Activated CD8-positive, alpha-beta memory T cell treated with anti-CD3 and anti-CD28 coated beads, Interleukin-2, amount 50 U/mL, for 1 hour (primary cell): ENCODE data around the gene RPS19BP1.
A peak's percentile ranks its signal among the peaks of the same experiment; 100 is the strongest.
"Not testable (repeated sequence)": the region's sequence is repeated elsewhere in the genome, so short reads cannot be mapped to it uniquely, and the experiment has no call there.

Experiments
- DNase-seq: peaks from one replicate; pipeline ENCODE4 v3.0.0-alpha.2; 2020; ENCODE audit errors: extremely low read depth

Gene RPS19BP1

DNA sequence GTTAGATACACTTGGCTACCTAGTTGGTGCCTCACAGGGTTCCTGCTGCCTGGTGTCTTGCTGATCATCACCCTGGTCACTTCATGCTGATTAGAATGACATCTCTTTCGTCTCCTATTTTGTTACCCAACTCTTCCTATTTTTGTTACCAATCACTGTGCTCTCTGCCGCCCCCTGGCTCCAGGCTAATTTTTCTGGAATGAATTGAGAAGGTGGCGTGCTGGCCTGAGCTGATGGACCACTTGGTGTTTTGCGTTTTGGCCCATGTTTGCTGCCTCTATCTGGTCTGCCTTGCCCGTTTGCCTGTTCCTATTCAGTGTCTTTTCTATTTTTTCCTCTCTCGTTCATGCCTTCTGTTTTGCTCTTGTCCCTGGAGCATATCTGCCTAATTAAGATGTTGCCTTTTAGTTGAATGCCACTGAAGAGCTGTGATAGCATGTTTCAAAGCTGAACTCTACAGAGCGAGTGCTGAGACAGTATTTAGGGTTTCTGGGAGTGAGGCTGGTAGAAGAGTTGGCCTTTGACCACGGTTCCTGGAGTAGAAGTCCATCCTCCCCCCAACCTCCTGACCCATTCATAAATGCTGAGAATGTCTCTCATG, 18.1 kb downstream of the RPS19BP1 start:
- DNase-seq = no peak

DNA sequence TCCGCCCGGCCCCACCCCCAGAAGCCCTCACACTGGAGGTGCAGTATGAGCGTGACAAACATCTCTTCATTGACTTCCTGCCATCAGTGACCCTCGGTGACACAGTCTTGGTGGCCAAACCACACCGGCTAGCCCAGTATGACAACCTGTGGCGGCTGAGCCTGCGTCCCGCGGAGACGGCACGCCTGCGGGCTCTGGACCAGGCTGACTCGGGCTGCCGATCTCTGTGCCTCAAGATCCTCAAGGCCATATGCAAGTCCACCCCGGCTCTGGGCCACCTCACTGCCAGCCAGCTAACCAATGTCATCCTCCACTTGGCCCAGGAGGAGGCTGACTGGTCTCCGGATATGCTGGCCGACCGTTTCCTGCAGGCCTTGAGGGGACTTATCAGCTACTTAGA, 18.8 kb downstream of the RPS19BP1 start:
- DNase-seq = no peak

DNA sequence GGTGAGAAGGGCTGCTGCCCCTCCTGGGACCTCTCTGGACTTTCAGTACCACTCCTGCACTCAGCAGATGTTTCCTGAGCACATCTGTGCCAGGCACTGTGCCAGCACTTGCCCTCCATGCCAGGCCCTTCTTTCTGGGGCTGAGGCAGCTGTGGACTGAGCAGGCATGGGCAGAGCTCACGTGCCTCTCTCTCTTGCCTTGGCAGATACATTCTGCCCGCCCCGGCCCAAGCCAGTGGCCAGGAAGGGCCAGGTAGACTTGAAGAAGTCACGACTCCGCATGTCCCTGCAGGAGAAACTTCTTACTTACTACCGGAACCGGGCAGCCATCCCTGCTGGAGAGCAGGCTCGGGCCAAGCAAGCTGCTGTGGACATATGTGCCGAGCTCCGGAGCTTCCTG, 20.5 kb downstream of the RPS19BP1 start:
- DNase-seq = no peak

DNA sequence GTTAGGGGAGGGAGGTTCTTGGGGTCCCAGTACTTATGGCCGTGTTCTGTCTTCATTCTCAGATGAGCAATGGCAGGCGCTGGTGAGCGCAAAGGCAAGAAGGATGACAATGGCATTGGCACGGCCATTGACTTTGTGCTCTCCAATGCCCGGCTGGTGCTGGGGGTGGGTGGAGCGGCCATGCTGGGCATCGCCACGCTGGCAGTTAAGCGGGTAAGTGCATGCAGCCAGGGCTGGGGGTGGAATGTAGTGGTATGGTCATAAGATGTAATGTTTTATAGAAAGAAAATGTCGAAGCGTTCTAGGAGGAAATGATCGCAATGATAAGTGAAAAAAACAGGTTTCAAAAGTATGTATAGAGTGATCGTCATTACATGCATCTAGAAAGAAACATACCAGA, 21.3 kb downstream of the RPS19BP1 start:
- DNase-seq = no peak

DNA sequence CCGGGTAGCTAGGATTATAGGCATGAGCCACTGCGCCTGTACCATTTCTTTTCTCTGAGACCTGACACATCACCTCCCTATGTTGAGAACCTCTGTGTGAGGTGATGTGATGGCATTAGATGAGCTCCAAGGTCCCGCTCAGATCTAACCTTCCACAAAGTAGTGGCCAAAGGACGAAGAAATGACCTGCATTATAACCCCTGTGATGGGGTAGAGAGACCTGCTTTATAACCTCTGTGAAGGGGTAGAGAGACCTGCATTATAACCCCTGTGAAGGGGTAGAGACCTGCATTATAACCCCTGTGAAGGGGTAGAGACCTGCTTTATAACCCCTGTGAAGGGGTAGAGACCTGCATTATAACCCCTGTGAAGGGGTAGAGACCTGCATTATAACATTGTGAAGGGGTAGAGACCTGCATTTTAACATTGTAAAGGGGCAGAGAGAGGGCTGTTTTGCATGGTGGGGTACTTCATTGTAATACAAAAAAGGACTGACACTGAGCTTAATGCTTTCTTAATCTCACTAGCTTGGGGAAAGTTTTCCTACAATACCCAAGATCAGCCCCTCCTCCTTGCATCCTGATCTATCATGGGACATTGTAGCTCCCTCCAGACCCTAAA, 21.9 kb downstream of the RPS19BP1 start:
- no peak for DNase-seq

DNA sequence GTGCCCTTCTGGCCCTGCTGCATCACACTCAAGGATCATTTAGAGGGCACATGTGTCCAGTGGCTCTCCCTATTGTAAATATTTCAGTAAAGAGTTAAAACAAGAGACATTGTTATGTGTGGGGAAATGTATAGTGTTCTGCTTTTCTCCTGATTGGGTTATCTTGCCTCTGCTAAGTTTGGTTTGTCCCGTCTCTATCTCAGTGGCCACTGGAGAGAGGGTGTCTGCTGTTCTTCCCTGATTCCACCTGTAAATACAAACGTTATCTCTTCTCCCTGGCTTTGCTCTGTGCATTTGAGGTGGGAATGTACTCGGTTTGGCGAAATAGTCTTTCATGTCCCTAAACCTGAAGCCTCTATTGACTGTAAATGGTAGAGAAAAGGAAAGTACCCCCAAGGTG, 24.2 kb downstream of the RPS19BP1 start:
- no peak for DNase-seq

DNA sequence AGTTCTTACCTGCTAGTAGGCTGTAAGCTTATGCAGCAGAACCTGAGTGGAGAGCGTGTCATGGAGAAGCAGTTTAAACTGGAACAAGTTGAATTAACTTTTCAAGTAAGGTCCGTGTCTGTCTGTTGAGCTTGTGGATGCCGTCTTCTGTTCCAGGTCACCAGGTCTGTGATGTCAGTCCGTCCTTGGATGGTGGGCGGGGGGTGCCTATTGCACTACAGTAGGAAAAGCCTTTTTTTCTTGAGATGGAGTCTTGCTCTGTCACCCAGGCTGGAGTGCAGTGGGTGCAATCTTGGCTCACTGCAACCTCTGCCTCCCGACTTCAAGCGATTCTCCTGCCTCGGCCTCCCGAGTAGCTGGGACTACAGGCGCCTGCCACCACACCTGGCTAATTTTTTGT, 25.5 kb downstream of the RPS19BP1 start:
- DNase-seq = not testable (repeated sequence)

DNA sequence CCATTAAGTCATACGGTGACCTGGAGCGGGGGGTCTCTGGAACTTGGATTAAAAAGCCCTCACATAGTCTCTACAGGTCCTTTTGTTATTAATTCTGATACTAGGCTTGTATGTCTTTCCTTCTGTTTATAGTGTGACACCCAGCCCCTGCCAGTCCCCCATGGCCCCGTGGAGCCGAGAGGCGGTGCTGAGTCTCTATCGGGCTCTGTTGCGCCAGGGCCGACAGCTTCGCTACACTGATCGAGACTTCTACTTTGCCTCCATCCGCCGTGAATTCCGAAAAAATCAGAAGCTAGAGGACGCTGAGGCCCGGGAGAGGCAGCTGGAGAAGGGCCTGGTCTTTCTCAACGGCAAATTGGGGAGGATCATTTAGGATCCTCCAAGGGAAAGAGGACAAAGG, 28.5 kb downstream of the RPS19BP1 start:
- no peak for DNase-seq

DNA sequence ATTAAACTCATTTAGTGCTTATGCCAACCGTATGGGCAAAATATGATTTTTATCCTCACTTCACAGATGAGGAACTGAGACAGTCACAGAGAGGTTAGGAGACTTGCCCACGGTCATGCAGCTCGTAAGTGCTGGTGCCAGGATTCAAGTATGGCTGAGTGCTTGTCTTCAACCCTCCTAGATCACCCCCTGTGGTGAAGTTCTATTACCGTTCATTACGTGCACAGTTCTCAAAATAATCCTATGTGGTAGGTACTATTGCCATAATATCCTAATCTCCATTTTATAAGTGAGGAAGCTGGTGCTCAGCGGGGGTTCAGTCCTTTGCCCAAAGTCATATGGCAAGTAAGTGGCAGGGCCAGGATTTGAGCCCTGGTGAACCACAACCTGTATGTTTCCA, 28.9 kb downstream of the RPS19BP1 start:
- DNase-seq = no peak

DNA sequence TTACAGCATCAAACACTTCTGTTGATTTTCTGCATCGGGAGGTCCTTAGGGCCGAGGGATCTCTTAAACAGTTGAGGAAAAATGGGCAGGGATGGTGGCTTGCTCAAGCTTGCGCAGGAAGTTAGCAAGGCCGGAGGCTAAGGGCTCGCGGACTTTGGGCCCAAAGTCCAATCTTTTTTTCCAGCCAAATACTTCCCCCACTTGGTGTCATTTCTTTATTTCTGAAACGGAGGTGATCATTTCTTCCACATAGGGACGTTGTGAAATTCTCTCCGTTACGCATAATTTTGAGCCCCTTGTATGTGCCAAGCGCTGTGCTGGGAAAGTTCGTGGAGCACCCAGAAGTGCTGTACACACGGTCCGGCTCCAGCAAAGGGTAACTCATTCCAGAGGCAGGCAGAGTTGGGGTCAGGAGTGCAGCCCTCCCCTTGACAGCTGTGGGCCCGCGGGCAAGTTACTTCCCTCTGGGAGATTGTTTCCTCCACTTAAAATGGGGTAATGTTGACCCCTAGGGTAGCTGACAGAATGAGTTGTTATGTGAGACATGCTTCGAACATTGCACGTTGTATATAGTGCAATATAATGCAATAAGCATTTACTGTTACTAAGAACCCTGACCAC, 29.6 kb downstream of the RPS19BP1 start:
- no peak for DNase-seq

DNA sequence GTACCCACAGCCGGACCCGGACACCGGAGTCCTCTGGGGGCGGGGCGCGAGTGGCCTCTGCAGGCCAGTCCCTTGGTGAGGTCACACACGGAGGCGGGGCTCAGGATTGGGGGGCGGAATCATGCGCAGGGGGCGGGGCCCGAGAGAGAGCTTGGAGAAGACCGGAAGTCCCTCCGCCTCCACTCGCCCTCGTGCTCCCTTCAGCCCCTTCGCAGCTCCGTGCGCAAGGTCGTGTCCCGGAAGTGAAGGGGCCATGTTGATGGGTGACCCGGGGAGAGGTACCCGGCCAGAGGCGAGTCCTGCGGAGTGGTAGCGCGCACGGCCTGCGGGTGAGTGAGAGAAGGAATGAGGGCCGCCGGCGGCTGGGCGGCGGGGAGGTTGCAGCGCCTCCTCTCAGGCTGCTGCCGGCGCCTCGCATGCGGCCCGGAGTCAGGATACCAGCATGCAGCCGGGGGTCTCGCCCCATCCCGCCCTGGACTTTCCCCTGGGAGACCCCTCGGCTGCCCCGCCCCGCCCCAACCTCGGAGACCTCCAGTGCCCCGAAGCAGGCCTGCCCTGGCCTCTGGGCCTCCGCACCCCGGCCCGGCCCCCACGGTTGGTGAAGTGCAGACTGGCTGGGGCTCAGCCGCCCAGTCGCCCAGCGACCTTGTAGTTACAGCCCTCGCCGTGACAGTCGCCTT, 30.3 kb downstream of the RPS19BP1 start, which contains the start of gene MIEF1:
TSS of gene MIEF1 (plus strand) at position 182 of the 680 bp plus-strand sequence. CDS start 9,005 bp downstream, outside the sequence.
- peak; percentile 75 for DNase-seq

DNA sequence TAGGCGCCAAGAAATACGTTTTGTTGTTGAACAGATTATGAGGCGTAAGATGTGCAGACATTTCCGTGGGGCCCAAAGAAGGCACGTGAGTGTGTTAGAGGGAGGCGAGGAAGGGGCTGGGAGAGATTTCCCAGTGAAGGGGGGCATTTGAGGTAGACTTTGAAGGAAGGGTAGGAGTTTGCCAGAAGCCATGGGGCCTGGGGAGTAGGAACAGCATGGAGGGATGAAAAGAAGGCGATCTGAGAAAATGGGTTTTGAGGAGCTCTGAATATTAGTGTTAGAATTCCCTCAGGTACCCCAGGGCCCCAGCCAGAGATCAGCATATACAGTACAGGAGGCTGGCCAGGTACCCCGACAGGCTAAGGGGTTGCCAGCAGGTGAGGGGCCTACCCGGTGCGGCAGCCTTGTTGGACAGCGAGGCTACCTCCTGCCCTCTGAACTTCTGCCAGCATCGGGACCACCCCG, 30.9 kb downstream of the RPS19BP1 start:
- DNase-seq = no peak

DNA sequence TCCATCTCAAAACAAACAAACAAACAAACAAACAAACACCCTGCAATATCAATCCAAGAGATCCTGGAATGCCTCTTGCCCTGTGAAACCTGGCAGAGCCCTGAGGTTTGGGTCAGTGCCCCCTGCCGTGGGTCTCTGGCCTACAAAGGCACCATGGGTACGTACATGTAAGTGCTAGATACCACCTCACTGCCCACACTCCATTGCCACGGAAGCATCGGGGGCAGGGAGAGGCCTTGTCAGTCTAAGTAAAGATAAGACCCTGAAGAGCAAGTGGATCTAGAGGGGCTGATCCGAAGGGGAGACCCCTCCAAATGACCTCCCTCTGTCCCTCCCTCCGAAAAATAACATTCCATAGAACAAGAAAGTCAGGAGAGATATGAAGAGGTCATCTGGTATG, 32.4 kb downstream of the RPS19BP1 start:
- DNase-seq = no peak

DNA sequence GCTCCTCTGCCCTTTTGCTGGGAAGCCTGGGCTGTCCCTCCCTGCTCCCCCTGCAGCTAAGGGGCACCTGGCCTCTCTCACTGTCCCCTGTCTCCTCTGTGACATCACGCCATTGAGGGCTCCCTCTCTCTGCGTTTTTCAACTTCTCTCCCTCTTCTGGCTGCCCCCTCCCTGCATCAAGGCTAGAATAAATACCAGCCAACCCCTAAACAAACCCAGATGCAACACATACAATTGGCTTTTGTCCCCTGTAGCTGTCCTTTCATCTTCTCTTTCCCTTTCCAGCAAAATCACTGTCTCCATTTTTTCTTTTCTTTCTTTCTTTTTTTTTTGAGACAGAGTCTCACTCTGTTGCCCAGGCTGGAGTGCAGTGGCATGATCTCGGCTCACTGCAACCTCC, 33.7 kb downstream of the RPS19BP1 start:
- no peak for DNase-seq

DNA sequence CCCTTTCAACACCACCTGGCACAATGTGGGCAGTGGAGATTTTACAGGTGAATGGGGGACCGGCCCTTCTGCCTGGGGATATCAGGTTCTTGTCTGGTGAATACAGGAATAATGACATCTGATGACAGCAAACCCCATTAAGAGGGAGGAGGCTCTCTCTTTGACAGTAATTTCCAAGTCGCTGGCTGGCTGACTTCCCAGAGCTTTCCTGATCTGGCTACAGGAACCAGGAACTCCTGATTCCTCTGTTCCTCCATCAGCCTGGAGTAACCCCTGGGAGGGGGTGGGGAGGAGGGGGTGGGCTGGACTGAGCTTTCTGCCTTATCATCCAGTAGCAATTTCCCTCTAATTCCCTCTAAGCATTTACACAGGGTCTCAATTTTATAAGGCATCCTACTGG, 34.2 kb downstream of the RPS19BP1 start:
- DNase-seq = no peak

DNA sequence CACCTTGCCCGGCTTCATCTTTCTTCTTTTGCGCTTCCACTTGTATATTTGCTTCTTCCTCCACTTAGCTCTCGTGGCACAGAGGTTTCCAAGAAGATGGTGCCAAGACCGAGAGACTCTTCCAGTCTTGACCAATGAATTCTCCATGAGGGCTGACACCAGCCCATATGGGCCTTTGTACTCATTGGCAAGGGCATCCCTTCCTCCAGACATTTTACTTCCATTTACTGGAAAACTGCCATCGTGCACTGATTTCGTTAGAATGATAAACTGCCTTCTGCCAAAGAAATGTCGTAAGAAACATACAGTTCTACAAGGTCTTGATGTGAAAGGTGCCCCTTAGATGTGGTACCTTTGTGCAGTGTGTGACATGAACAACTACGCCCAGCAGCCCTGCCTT, 35.1 kb downstream of the RPS19BP1 start:
- DNase-seq = no peak

DNA sequence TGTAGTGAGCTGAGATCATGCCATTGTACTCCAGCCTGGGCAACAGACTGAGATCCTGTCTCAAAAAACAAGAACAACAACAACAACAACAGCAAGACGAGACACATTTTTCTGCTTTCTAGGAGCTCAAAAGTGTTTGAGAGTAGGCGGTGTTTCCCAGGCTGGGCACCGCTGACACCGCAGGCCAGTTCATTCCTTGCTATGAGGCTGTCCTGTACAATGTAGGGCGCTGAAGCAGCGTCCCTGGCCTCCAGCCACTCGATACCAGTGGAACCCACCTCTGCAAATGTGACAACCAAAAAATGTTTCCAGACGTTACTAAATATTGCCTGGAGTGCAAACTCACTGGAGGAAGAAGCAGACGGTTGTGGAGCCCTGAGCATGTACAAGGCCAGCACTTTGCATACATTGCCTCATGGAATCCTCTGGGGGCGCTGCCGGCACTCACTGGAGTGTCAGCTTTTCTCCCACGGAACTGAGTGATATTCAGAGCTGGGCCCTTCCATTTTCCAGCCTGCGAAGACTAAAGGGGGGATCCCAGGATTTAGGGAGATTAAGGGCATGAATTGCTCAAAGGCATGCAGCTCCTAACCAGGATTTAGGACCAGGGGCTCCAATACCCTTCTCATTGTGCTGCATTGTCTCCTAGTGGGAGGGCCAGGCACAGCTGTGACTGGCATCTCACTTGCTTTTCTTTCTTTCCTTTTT, 36.3 kb downstream of the RPS19BP1 start:
- DNase-seq = no peak

DNA sequence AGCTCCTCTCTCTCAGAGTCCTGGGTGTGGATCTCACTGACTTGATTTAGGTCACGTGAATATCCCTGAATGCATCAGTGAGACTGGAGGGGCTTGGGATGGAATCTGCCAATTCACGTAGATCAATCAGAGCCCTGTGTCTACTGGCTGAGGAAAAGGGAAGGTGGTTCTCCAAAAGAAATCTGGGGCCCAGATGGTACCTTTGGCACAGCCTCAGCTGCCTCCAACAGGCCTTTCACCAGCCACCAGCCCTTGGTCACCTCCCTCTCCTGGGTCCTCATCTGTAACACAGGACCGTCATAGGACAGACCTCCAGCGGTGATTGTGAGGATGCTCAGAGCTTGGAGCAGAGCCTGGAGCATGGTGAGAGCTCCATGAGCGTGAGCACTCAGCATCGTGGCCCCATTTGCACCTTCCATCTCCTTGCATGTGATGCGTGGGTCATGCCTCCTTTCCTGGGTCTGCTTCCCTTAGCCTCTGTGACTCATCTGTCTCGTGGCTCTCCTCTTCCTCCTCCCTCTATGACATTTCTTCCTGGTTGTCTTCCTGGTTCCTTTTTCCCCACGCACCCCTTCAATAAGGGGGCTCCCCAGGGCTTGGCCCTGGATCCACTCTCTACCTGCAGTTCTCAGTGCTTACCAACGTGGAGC, 38.0 kb downstream of the RPS19BP1 start:
- DNase-seq = no peak

DNA sequence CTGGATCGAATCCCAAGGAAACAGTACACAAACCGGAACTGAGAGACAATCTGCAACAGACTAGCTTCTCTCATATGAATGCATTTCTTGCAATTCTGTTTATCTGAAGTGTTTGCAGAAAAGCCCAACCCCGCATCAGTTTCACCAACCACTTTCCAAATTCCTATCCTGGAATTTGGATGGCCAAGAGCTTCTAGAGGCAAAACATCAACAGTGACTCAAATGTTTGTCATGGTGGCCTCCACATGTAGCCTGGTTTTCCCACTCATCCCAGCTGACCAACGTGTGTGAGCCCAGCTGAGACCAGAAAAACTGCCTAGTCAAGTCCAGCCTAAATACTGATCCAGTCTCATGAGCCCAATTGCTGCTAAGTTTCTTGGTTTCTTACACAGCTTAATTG, 38.8 kb downstream of the RPS19BP1 start:
- DNase-seq = no peak

DNA sequence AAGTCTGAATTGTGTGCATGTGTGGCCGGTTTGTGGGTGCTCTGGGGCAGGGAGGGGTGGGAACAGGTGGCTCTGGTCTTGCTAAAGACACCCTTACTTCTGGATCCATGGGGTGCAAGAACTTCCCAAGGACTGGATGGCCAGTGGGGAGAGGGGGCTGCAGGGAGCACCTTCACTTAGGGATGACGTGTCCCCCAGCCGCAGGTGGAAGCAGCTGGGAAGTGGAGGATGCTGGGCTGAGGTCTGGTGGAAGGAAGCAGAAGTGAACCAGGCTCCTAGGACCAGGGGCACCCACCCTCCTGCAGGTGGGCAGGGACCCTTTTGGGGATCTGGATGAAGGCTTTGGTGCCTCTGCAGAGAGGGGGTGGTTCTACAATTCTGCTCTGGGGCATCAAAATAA, 40.4 kb downstream of the RPS19BP1 start:
- DNase-seq = no peak

DNA sequence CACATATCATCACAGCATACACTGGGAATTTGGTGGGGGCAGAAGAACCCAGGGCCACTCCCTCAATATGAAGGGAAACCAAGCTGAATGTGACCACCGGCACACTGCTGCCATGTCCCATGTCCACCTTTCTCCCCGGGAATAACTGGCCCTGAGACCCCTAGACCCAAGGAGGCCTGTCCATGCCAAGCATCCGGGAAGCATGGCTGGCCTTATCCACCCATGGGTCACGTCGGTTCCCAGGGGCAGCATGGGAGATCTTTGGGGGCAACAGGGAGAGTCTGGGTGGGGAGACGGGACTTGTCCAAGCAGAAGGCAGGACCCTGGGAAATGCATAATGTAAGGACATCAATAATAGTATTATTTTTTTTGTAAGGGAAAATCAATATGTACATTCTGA, 40.9 kb downstream of the RPS19BP1 start:
- no peak for DNase-seq
